CD4-positive, alpha-beta T cell (primary cell): ENCODE results near the gene MTCL1. TPM values are rescaled to one million over a fixed set of nuclear protein-coding genes. Genes with fewer than 3 reads are reported as not detected.

Experiments used
- ATAC-seq: fragments of 200-7000 bp; cut with Tn5 transposase; one replicate; pipeline ENCODE4 v1.10.0; 2022; ENCODE audit warnings: mild to moderate bottlenecking; ENCODE audit not compliant: poor library complexity
- CTCF ChIA-PET: fragments of 350-600 bp; sonication (Branson Sonifier 250); formaldehyde crosslinking; loops from one replicate; lab custom pipeline; 2021; ENCODE audit warnings: antibody characterized with exemption, inconsistent platforms; lab: Charles Lee
- POLR2A ChIA-PET: fragments of 350-600 bp; sonication (Branson Sonifier 250); formaldehyde crosslinking; loops from one replicate; lab custom pipeline; 2021; ENCODE audit warnings: antibody characterized with exemption, inconsistent platforms; lab: Charles Lee
- DNase-seq, 14 experiments: peaks; one replicate each; pipeline ENCODE4 v3.0.0-alpha.2; 2013 to 2020; ENCODE audit warnings: mixed read lengths in 2 of 14
- H3K27ac ChIP-seq, 2 donors: one replicate each; pipeline versions ENCODE4 v1.5.1 to v1.7.0; 2013; ENCODE audit warnings: low read length in 2 of 2, low read depth in 1 of 2, mild to moderate bottlenecking in 1 of 2
- H3K27me3 ChIP-seq, 2 experiments: 1 replicate in 1 of 2; 2 replicates in 1 of 2; pipeline versions ENCODE4 v1.6.1 to v1.7.0; 2013; ENCODE audit warnings: low read length in 2 of 2, control low read depth in 1 of 2, mild to moderate bottlenecking in 1 of 2, moderate library complexity in 1 of 2; ENCODE audit not compliant: insufficient read depth in 2 of 2, control insufficient read depth in 1 of 2
- H3K36me3 ChIP-seq: one replicate; pipeline ENCODE4 v1.6.1; 2013; ENCODE audit warnings: low read length, control low read depth; ENCODE audit not compliant: insufficient read depth
- H3K4me1 ChIP-seq: one replicate; pipeline ENCODE4 v1.6.1; 2013; ENCODE audit warnings: low read length, control low read depth; ENCODE audit not compliant: insufficient read depth
- H3K4me3 ChIP-seq: one replicate; pipeline ENCODE4 v1.5.1; 2013; ENCODE audit warnings: mild to moderate bottlenecking, low read length, moderate library complexity
- H3K9me3 ChIP-seq, 2 experiments: 1 replicate in 1 of 2; 2 replicates in 1 of 2; pipeline versions ENCODE4 v1.6.1 to v1.7.0; 2013; ENCODE audit warnings: low read length in 2 of 2, mild to moderate bottlenecking in 2 of 2, control low read depth in 1 of 2, moderate library complexity in 1 of 2; ENCODE audit not compliant: control insufficient read depth in 1 of 2, insufficient read depth in 1 of 2
- H3K27ac Mint-ChIP-seq: one replicate; pipeline ENCODE4 v1.8.0; 2020; ENCODE audit warnings: mixed read lengths
- H3K27me3 Mint-ChIP-seq: one replicate; pipeline ENCODE4 v1.8.0; 2021; ENCODE audit warnings: mixed read lengths
- H3K36me3 Mint-ChIP-seq: one replicate; pipeline ENCODE4 v1.8.0; 2021; ENCODE audit warnings: low read depth, mixed read lengths
- H3K4me1 Mint-ChIP-seq: one replicate; pipeline ENCODE4 v1.8.0; 2021; ENCODE audit warnings: low read depth, mixed read lengths
- H3K4me3 Mint-ChIP-seq: one replicate; pipeline ENCODE4 v1.8.0; 2020; ENCODE audit warnings: mild to moderate bottlenecking, mixed read lengths
- H3K9me3 Mint-ChIP-seq: one replicate; pipeline ENCODE4 v1.8.0; 2020; ENCODE audit warnings: mixed read lengths
- CTCF ChIP-seq: fragments of 200-600 bp; IDR thresholded peaks from one replicate; pipeline ENCODE4 v1.8.0; 2022; ENCODE audit warnings: antibody characterized with exemption, mild to moderate bottlenecking
- intact Hi-C, 2 experiments: fragments of 100-400 bp; cut with DNase I in 1 of 2; cut with micrococcal nuclease in 1 of 2; formaldehyde crosslinking; loops; one replicate each; pipeline versions ENCODE4 v1.15.1 to v1.9.0; 2023 to 2025; cut with DNase I, micrococcal nuclease
- total RNA-seq, 174 experiments: library from RNA in 2 of 174; stranded (reverse) in 2 of 174; gene quantifications; one replicate each; pipeline ENCODE4 v1.2.3 and lab custom pipeline; 2021 to 2026

Gene MTCL1
- total RNA-seq, 2 experiments from 2014 or later: 0.11 to 0.55 TPM

DNA sequence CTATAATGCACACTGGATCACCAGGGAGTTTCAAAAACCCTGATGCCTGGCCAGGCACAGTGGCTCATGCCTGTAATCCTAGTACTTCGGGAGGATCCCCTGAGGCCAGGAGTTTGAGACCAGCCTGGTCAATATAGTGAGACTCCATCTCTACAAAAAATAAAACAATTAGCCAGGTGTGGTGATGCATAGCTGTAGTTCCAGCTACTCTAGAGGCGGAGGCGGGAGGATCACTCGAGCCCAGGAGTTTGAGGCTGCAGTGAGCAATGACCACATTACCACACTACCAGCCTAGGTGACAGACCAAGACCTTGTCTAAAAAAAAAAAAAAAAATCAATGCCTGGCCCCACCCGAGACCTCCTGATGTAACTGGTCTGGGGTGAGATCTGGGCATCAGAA lies 137.2 kb downstream of the MTCL1 start:
- Histone ChIP-seq H3K9me3 (peaks cover 0 to 12% of the 10 kb centered on the region in 2 experiments), H3K36me3 (no peaks in the 10 kb centered on the region), H3K27ac (no peak overlapping the region), H3K27me3 (no peaks in the 10 kb centered on the region), H3K4me1 (no peaks in the 10 kb centered on the region), H3K4me3 (no peak overlapping the region)
- H3K9me3 Mint-ChIP-seq: no peaks in the 10 kb centered on the region
- H3K27ac Mint-ChIP-seq: no peak overlapping the region
- no peak for TF ChIP-seq CTCF
- ATAC-seq (no peak), DNase-seq (no peak)
- CTCF ChIA-PET: no interaction called here
- intact Hi-C loops: no loop called here
- H3K36me3 Mint-ChIP-seq: no peaks in the 10 kb centered on the region
- no peak overlapping the region for H3K4me3 Mint-ChIP-seq
- peaks cover 12% of the 10 kb centered on the region for H3K27me3 Mint-ChIP-seq
- POLR2A ChIA-PET: no interaction called here
- H3K4me1 Mint-ChIP-seq: no peaks in the 10 kb centered on the region

DNA sequence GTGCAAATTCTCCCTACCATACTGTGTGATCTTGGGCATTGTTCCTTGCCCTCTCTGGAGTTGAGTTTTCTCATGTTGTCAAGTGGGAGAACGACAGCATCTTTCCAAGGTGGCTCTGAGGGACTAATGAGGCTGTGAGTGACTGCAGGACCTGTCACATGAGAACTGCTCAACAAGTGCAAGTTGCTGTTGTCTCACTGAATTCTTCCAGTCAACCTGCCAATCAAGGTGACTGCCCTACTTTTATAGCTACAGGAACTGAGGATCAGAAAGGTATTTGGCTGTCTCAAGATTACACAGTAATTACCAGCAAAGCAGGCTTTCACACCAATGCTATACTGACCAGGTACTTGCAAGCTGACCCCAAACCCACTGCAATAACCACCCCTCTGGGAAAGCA lies 137.6 kb downstream of the MTCL1 start:
- no peak for DNase-seq
- no peaks in the 10 kb centered on the region for H3K27me3 ChIP-seq
- no peaks in the 10 kb centered on the region for H3K9me3 Mint-ChIP-seq
- ChIA-PET CTCF (no interaction called here), POLR2A (no interaction called here)
- no peaks in the 10 kb centered on the region for H3K4me1 Mint-ChIP-seq
- no peak overlapping the region for H3K27ac ChIP-seq
- no peaks in the 10 kb centered on the region for H3K36me3 Mint-ChIP-seq
- no peak overlapping the region for H3K4me3 ChIP-seq
- no peak for ATAC-seq
- peaks cover 12% of the 10 kb centered on the region for H3K27me3 Mint-ChIP-seq
- no peaks in the 10 kb centered on the region for H3K36me3 ChIP-seq
- intact Hi-C loops: no loop called here
- H3K9me3 ChIP-seq: peaks cover 0 to 9% of the 10 kb centered on the region in 2 experiments
- no peaks in the 10 kb centered on the region for H3K4me1 ChIP-seq
- H3K27ac Mint-ChIP-seq: no peak overlapping the region
- TF ChIP-seq CTCF: no peak
- no peak overlapping the region for H3K4me3 Mint-ChIP-seq

- DNase-seq (no peak), ATAC-seq (no peak)
- Mint-ChIP-seq H3K36me3 (no peaks in the 10 kb centered on the region), H3K4me3 (no peak overlapping the region), H3K27me3 (peaks cover 12% of the 10 kb centered on the region), H3K27ac (no peak overlapping the region), H3K4me1 (no peaks in the 10 kb centered on the region), H3K9me3 (no peaks in the 10 kb centered on the region)
- peaks cover 0 to 5% of the 10 kb centered on the region in 2 experiments for H3K9me3 ChIP-seq
- CTCF ChIA-PET: no interaction called here
- no peaks in the 10 kb centered on the region for H3K36me3 ChIP-seq
- intact Hi-C loops: no loop called here
- H3K4me3 ChIP-seq: no peak overlapping the region
- H3K4me1 ChIP-seq: no peaks in the 10 kb centered on the region
- TF ChIP-seq CTCF: no peak
- no peaks in the 10 kb centered on the region for H3K27me3 ChIP-seq
- POLR2A ChIA-PET: no interaction called here
- H3K27ac ChIP-seq: no peak overlapping the region
These were observed 139.4 kb downstream of the MTCL1 start for GRCh38 chr18:8844721-8845148.
